Bronchial epithelial cell (primary cell): ENCODE measurements around the gene RASGRP3. TPM values are rescaled to one million over a fixed set of nuclear protein-coding genes. Genes with fewer than 3 reads are reported as not detected.

Source experiments
- DNase-seq: peaks from one replicate; pipeline ENCODE4 v3.0.0-alpha.2; 2010; ENCODE audit warnings: low read depth
- FAIRE-seq: peaks from 2 replicates; lab custom pipeline; 2011; peaks lifted over from hg19 to GRCh38; lab: Jason Lieb, UNC
- H3K27me3 ChIP-seq: 2 replicates; pipeline ENCODE4 v1.5.1; 2011; ENCODE audit warnings: low read length; ENCODE audit not compliant: control insufficient read depth, insufficient read depth
- H3K36me3 ChIP-seq: 2 replicates; pipeline ENCODE4 v1.5.1; 2011; ENCODE audit warnings: low read length; ENCODE audit not compliant: control insufficient read depth, insufficient read depth
- H3K4me3 ChIP-seq: 2 replicates; pipeline ENCODE4 v1.5.1; 2011; ENCODE audit warnings: mild to moderate bottlenecking, low read depth, low read length, control low read depth
- total RNA-seq: library from RNA; depleted of rRNA; stranded (reverse); fragments of >200 nt; gene quantifications from 2 replicates; pipeline ENCODE4 v1.2.1, GENCODE V29; 2014
- TF ChIP-seq, protein P1 (sequence below): IDR thresholded peaks from 2 replicates; pipeline ENCODE4 v1.5.1; 2011; ENCODE audit warnings: mild to moderate bottlenecking, moderate library complexity, low read length, control low read depth, inconsistent platforms; ENCODE audit not compliant: insufficient read depth, severe bottlenecking

RASGRP3 gene
- total RNA-seq, 1 donor from 2014 or later, result 0.79 TPM

DNA sequence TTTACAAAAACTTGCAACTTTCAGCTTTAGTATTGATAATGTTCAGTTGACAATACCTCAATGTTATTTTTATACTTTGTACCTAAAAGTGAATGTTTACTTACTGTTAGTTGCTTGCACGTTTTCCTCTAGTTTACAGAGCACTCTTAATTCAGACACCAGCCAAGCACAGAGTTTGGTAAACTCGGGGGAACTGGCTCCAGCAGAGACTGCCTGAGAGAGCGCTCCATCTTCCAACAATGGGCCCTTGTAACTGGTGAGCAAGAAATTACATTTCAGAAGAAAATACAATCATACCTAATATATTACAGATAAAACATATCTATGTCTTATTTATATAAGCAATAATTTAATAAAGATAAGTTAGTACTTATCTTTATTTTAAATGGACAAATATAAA, 118.9 kb downstream of the RASGRP3 start:
- TF ChIP-seq, protein P1, sequence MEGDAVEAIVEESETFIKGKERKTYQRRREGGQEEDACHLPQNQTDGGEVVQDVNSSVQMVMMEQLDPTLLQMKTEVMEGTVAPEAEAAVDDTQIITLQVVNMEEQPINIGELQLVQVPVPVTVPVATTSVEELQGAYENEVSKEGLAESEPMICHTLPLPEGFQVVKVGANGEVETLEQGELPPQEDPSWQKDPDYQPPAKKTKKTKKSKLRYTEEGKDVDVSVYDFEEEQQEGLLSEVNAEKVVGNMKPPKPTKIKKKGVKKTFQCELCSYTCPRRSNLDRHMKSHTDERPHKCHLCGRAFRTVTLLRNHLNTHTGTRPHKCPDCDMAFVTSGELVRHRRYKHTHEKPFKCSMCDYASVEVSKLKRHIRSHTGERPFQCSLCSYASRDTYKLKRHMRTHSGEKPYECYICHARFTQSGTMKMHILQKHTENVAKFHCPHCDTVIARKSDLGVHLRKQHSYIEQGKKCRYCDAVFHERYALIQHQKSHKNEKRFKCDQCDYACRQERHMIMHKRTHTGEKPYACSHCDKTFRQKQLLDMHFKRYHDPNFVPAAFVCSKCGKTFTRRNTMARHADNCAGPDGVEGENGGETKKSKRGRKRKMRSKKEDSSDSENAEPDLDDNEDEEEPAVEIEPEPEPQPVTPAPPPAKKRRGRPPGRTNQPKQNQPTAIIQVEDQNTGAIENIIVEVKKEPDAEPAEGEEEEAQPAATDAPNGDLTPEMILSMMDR, result no peak
- no peak for FAIRE-seq
- Histone ChIP-seq H3K27me3 (no peaks in the 10 kb centered on the region), H3K36me3 (peaks cover 7% of the 10 kb centered on the region), H3K4me3 (no peak overlapping the region)
- no peak for DNase-seq

GRCh38 chr2:33597026-33597425, 120.6 kb downstream of the RASGRP3 start:
- FAIRE-seq (no peak), DNase-seq (no peak)
- Histone ChIP-seq H3K27me3 (no peaks in the 10 kb centered on the region), H3K4me3 (no peak overlapping the region), H3K36me3 (peaks cover 7% of the 10 kb centered on the region)
- TF ChIP-seq, protein P1, result no peak

DNA sequence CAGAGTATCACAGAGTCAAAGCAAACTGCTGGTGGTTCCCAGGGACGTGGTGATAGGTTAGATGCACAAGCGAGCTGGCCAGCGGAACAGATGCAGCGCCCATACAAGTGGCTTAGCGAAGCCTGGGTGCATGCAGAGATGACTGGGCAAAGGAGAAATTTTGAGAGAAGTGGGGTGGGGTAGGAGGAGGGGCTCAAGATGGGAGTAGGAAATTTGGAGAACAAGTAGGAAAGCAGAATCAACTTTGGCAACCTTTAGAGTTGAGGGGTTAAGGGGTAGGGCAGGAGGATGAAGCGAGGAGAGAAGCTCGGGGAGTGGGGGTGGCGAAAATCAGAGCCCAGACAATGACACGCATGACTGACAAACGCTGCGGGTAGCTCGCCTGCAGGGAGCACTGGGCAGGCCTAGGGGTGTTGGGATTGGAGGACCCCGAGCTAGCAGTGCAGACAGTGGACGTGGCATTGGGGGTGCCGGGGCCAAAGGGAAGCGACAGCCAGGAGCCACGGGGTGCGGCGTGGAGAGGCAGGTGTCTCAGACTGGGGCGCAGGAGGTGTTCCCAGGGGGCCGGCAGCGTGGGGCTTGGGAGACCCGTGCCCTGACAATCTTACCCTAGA, 122.2 kb downstream of the RASGRP3 start:
- H3K4me3 ChIP-seq, result peak overlapping the region; percentile 94
- H3K36me3 ChIP-seq, result peaks cover 3% of the 10 kb centered on the region
- H3K27me3 ChIP-seq, result no peaks in the 10 kb centered on the region
- TF ChIP-seq, protein P1, result no peak
- peak; percentile 38 for DNase-seq
- no peak for FAIRE-seq

GRCh38 chr2:33599175-33599942, 122.9 kb downstream of the RASGRP3 start, which contains the start of gene FAM98A:
FAM98A (minus strand) TSS chr2:33599299; CDS start chr2:33599221, 78 bp downstream.
- H3K27me3 ChIP-seq, result no peaks in the 10 kb centered on the region
- peak within 1 kb of the TSS; percentile 94 for H3K4me3 ChIP-seq
- TF ChIP-seq, protein P1, result peak; percentile 4
- FAIRE-seq (no peak), DNase-seq (peak; percentile 96)
- peaks cover 2% of the 10 kb centered on the region for H3K36me3 ChIP-seq

GRCh38 chr2:33599943-33600192, 123.4 kb downstream of the RASGRP3 start:
- H3K36me3 ChIP-seq, result no peaks in the 10 kb centered on the region
- FAIRE-seq (no peak), DNase-seq (no peak)
- peak overlapping the region; percentile 94 for H3K4me3 ChIP-seq
- TF ChIP-seq, protein P1, result no peak
- no peaks in the 10 kb centered on the region for H3K27me3 ChIP-seq
